MM.1S (cell line): Measurements from ENCODE around the gene PRRX2.
"Not testable (repeated sequence)": the region's sequence is repeated elsewhere in the genome, so short reads cannot be mapped to it uniquely, and the experiment has no call there.

Experiments used
- CTCF ChIP-seq: fragments of 300-600 bp; sonication (generic); IDR thresholded peaks from 2 replicates; pipeline ENCODE4 v1.5.1; 2016; ENCODE audit warnings: antibody characterized with exemption, low read length, mixed read lengths
- EZH2 ChIP-seq: fragments of 300-600 bp; sonication (generic); optimal IDR thresholded peaks from 2 replicates; pipeline ENCODE3; 2017; ENCODE audit warnings: low read depth, mild to moderate bottlenecking, antibody characterized with exemption, low read length, mixed read lengths
- EZH2phosphoT487 ChIP-seq: fragments of 300-600 bp; sonication (generic); IDR thresholded peaks from 2 replicates; pipeline ENCODE4 v1.6.1; 2018; ENCODE audit warnings: antibody characterized with exemption, low read length

- TF ChIP-seq EZH2phosphoT487, CTCF, EZH2: not testable (repeated sequence)
Measured at GRCh38 chr9:129760784-129761183, 95.3 kb downstream of the PRRX2 start.
